Stomach smooth muscle (tissue), 2 donors: ENCODE data around the gene MAP3K2.

ENCODE experiments used
- H3K27ac ChIP-seq: one replicate; pipeline ENCODE4 v1.7.0; 2013; ENCODE audit warnings: mild to moderate bottlenecking, low read length, inconsistent platforms
- H3K27me3 ChIP-seq, 2 donors: one replicate each; pipeline ENCODE4 v1.7.0; 2013; ENCODE audit warnings: low read length in 2 of 2; ENCODE audit not compliant: insufficient read depth in 2 of 2, control insufficient read depth in 1 of 2
- H3K36me3 ChIP-seq, 2 donors: one replicate each; pipeline ENCODE4 v1.7.0; 2013; ENCODE audit warnings: low read length in 2 of 2; ENCODE audit not compliant: control insufficient read depth in 2 of 2, insufficient read depth in 2 of 2
- H3K4me1 ChIP-seq: one replicate; pipeline ENCODE4 v1.7.0; 2013; ENCODE audit warnings: low read length; ENCODE audit not compliant: control insufficient read depth, insufficient read depth
- H3K4me3 ChIP-seq, 2 donors: one replicate each; pipeline ENCODE4 v1.7.0; 2013; ENCODE audit warnings: low read length in 2 of 2
- H3K9ac ChIP-seq, 2 donors: one replicate each; pipeline ENCODE4 v1.7.0; 2013; ENCODE audit warnings: low read length in 2 of 2, mild to moderate bottlenecking in 1 of 2
- H3K9me3 ChIP-seq, 2 donors: one replicate each; pipeline ENCODE4 v1.7.0; 2013; ENCODE audit warnings: low read length in 2 of 2; ENCODE audit not compliant: control insufficient read depth in 2 of 2
- donor health status: healthy.
- donor health status: Pancreatic carcinoma.

The MAP3K2 gene

DNA sequence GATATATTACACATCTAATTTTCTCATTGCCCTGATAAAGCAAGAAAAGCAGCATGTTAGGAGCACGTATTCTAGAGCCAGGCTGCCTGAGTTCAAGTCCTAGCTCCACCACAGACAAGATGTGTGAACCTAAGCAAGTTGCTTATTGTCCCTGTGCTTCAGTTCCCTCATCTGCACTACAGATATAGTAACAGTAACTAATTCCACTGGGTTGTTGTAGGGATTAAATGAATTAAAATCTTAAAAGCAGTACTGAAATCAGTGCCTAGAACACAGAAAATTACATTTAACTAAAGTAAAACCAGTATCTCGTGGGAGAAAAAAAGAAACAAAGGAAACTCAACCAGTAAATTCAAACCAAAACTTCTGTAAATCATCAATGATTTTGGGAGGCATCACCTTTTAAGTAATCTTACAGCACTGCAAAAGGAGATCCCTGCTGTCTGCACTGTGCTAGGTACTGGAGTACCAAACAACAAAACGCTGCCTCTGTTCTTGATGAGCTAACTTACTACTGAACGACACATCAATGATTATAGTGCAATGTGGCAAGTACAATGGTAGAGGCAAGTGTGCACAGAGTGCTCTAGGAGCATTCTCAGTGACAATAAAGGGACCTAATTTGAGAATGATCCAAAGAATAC is 7.9 kb downstream of the MAP3K2 start:
- Histone ChIP-seq H3K27me3 (no peaks in the 10 kb centered on the region), H3K27ac (no peak overlapping the region), H3K36me3 (no peaks in the 10 kb centered on the region), H3K4me1 (no peaks in the 10 kb centered on the region), H3K4me3 (no peak overlapping the region), H3K9me3 (no peaks in the 10 kb centered on the region), H3K9ac (no peak overlapping the region)

DNA sequence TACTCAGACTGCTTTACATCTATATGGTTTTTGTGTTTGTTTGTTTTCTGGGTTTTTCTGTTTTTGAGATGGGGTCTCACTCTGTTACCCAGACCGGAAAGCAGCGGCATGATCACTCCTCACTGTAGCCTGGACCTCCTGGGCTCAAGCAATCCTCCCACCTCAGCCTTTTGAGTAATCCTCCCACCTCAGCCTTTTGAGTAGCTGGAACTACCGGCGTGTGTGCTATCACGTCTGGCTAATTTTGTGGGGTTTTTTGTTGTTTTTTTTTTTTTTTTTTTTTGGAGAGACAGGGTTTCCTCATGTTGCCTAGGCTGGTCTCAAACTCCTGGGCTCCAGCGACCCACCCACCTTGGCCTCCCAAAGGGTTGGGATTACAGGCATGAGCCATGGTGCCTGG is 9.1 kb downstream of the MAP3K2 start:
- Histone ChIP-seq H3K36me3 (no peaks in the 10 kb centered on the region), H3K9me3 (peaks cover 0 to 5% of the 10 kb centered on the region in 2 donors), H3K9ac (no peak overlapping the region), H3K4me3 (no peak overlapping the region), H3K27me3 (no peaks in the 10 kb centered on the region), H3K4me1 (no peaks in the 10 kb centered on the region), H3K27ac (no peak overlapping the region)

DNA sequence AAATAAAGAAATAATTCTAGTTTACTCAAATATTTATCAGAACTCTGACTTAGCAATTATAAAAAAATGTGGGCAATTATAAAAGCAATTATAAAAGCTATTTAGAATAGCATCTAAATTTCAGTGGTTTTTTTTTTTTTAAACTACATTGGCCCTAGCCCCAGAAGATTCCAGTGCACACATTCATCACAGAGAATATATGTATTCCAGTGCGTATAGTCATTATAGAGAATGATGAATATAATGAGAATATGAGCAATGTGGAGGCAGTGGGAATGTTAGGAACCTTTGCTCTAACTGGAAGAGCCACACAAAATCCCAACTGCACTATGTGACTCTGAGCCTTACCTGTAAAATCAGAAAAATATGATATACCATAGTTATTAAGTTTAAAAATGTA is 10.5 kb downstream of the MAP3K2 start:
- Histone ChIP-seq H3K9ac (no peak overlapping the region), H3K4me1 (no peaks in the 10 kb centered on the region), H3K9me3 (peaks cover 0 to 5% of the 10 kb centered on the region in 2 donors), H3K4me3 (no peak overlapping the region), H3K36me3 (no peaks in the 10 kb centered on the region), H3K27ac (no peak overlapping the region), H3K27me3 (no peaks in the 10 kb centered on the region)

DNA sequence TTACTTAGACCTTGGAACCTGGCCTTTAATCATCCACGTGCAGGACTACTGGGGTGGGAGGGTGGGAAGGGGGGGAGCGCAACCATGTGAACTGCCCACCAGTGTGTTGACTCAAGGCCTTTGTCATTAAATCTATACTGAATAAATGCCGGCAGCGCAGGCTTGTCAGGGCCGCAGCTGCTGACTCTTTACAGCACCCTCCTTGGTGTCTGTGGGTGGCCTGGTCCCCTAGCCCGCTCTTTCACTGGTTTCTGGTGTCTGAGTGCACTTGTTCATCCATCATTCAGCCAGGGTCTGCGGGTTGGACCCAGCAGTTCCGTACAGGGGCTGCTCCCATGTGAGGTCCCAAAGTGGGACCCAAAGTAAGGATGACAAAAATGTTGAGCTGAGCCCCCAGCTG is 11.5 kb downstream of the MAP3K2 start:
- H3K9me3 ChIP-seq = peaks cover 0 to 5% of the 10 kb centered on the region in 2 donors

DNA sequence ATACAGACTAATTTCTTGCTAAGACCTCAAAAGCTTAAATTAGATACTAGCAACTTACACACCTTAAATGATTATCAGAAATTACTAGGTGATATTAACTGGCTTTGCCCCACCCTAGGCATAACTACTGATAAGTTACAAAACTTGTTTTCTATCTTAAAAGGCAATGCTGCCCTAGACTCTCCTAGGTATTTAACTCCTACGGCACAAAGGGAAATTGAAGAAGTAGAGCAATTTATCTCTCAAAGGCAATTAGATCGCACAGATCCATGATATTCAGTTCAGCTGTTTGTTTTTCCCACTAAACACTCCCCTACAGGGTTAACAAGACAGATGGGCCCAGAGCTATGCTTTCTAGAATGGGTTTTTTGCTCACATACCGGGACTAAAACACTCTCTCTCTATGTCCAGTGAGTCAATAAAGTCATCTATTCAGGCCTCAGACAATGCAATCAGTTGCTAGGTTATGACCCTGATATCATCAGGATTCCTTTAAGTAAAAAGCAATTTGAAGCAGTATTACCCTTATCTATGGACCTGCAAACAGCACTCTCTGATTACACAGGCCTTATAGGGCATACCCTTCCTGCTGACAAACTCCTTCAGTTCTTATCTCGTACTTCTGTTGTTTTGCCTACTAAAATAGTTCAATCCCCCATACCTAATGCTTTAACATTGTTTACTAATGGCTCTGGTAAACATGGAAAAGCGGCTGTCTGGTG is 14.3 kb downstream of the MAP3K2 start:
- H3K9me3 ChIP-seq = peaks cover 0 to 5% of the 10 kb centered on the region in 2 donors
- no peaks in the 10 kb centered on the region for H3K36me3 ChIP-seq
- no peaks in the 10 kb centered on the region for H3K4me1 ChIP-seq
- no peaks in the 10 kb centered on the region for H3K27me3 ChIP-seq
- H3K9ac ChIP-seq = no peak overlapping the region
- no peak overlapping the region for H3K4me3 ChIP-seq
- no peak overlapping the region for H3K27ac ChIP-seq

More for the DNA sequence above, 11.5 kb downstream of the MAP3K2 start:
- Histone ChIP-seq H3K27ac (no peak overlapping the region), H3K27me3 (no peaks in the 10 kb centered on the region), H3K9ac (no peak overlapping the region), H3K36me3 (no peaks in the 10 kb centered on the region), H3K4me1 (no peaks in the 10 kb centered on the region), H3K4me3 (no peak overlapping the region)

DNA sequence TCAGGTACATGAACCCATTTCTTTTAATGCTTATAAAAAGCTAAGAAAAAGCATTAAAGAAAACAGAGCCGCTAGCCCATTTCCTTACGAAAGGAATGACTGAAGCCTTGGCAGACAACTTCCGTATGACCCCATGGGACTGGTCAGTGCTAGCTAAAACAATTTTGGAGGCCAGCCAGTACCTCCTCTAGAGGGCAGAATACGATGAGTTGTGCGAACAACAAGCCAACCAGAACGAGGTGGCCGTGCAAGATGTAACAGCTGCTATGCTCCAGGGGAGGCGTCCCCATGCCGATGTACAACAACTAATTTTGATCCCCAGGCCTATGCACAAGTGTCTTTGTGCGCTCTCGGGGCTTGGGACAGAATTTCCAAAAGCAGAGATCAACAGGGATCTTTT is 16.7 kb downstream of the MAP3K2 start:
- Histone ChIP-seq H3K36me3 (no peaks in the 10 kb centered on the region), H3K4me1 (no peaks in the 10 kb centered on the region), H3K27me3 (no peaks in the 10 kb centered on the region), H3K4me3 (no peak overlapping the region), H3K9me3 (peaks cover 0 to 5% of the 10 kb centered on the region in 2 donors), H3K27ac (no peak overlapping the region), H3K9ac (no peak overlapping the region)

DNA sequence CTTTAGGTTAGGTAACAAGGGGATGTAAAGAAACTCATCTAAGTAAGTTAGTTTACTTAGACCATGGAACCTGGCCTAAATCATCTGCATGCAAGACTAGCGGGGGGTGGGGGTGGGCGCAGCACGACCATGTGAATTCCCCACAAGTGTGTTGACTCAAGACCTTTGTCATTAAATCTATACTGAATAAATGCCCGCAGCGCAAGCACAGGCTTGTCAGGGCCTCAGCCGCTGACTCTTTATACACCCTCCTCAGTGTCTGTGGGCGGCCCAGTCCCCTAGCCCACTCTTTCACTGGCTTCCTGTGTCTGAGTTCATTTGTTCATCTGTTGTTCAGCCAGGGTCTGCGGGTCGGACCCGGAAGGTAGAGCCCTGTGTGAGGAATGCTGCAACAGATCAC is 17.8 kb downstream of the MAP3K2 start:
- Histone ChIP-seq H3K9me3 (peaks cover 0 to 5% of the 10 kb centered on the region in 2 donors), H3K4me3 (no peak overlapping the region), H3K4me1 (peaks cover 3% of the 10 kb centered on the region), H3K27ac (no peak overlapping the region), H3K36me3 (no peaks in the 10 kb centered on the region), H3K9ac (no peak overlapping the region), H3K27me3 (no peaks in the 10 kb centered on the region)

DNA sequence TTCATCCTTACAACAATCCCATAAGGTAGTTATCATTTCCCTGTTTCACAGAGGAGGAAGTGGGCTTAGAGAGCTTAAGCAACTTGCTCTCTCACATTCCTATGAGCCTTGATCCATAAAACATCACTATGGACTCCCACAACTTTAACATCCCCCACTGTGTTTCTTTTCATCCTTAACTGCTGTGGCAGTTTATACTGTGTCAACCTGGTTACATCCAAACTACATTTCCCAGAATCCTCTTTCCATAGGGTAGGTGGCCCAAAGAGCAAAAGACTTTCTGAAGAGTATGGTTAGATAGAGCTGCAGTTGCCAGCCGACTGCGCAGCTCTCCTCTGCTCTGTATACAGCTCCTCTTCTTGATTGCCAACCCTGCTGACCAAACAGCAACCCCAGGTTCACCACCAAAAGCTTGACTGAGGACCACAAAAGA is 22.5 kb downstream of the MAP3K2 start:
- H3K9me3 ChIP-seq = no peaks in the 10 kb centered on the region
- no peak overlapping the region for H3K9ac ChIP-seq
- no peaks in the 10 kb centered on the region for H3K36me3 ChIP-seq
- H3K27me3 ChIP-seq = no peaks in the 10 kb centered on the region
- H3K27ac ChIP-seq = no peak overlapping the region
- no peak overlapping the region for H3K4me3 ChIP-seq
- peaks cover 3% of the 10 kb centered on the region for H3K4me1 ChIP-seq

DNA sequence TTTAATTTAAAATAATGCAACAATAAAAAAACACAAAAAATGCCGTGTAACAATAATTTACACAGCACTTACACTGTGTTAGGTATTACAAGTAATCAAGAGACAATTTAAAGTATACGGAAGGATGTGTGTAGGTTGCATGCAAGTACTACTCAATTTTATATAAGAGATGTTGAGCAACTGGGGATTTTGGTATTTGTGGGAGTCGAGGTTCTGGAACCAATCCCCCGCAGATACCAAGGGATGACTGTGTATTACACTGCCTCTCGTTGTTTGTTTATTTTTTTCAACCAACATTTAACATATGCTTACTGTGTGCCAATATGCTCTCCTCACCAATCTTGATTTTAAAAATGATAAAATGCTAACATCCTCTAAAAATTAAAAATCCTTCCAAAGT is 24.8 kb downstream of the MAP3K2 start:
- no peak overlapping the region for H3K4me3 ChIP-seq
- H3K4me1 ChIP-seq = peaks cover 3% of the 10 kb centered on the region
- no peaks in the 10 kb centered on the region for H3K36me3 ChIP-seq
- H3K9ac ChIP-seq = no peak overlapping the region
- H3K27ac ChIP-seq = no peak overlapping the region
- H3K9me3 ChIP-seq = no peaks in the 10 kb centered on the region
- H3K27me3 ChIP-seq = no peaks in the 10 kb centered on the region

DNA sequence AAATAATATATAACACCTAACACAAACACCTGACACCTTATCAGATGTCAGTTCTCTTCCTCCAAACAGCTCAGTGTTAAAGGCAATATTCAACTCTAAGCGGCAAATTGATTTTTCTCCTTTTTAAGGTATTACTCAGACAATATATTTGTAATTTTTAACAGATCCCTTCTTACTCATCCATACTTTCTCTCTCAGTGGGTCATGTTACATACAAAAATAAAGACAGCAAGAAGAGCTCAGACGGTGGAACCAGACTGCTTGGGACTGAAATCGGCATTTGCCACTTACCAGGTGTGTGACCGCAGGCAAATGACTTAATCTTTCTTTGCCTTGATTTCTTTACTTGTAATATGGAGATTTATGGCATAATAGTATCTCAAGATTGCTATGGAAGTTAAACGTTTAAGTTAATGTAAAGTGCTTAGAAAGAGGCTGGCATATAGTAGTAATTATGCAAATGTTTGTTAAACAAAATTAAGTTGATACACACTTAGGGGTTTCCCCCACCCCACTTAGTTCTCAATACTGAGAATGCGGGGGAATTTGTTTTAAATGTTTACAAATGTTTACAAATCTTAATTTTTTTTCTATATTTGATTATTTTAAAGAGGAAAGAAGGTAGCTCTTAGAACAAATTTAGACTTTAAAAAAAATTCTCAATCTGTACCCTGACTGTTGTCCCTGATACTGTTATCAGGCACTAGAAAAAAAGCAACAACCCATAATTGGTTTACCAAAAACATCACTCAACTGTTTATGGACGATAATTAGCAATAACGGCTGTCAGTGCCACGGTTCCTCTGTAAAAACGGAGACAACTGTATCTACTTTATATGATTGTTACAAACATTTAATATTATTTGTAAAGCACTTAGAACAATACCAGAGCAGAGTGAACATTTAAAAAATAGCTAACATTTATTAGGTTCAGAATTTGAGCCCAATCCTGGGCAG is 25.6 kb downstream of the MAP3K2 start:
- Histone ChIP-seq H3K27ac (no peak overlapping the region), H3K4me3 (no peak overlapping the region), H3K9me3 (no peaks in the 10 kb centered on the region), H3K9ac (no peak overlapping the region), H3K27me3 (no peaks in the 10 kb centered on the region), H3K4me1 (peaks cover 3% of the 10 kb centered on the region), H3K36me3 (no peaks in the 10 kb centered on the region)
